ENCODE results near the gene NFKBIA. TPM values are rescaled to one million over a fixed set of nuclear protein-coding genes. Genes with fewer than 3 reads are reported as not detected.

The NFKBIA gene
- total RNA-seq, 4 donors from 2014 or later: 112 to 387 (median 295) TPM

- Histone ChIP-seq H3K36me3 (no peaks in the 10 kb centered on the region), H3K4me1 (peaks cover 0 to 7% of the 10 kb centered on the region in 2 donors), H3K9me3 (no peaks in the 10 kb centered on the region), H3K27me3 (no peaks in the 10 kb centered on the region), H3K4me3 (no peak overlapping the region), H3K27ac (no peak overlapping the region)
- intact Hi-C loops (cut with DNase I; ENCODE audit: low total_unique reads): no loop called here
- TF ChIP-seq POLR2A (IDR thresholded peaks at IDR 0.05): no peak
- TF ChIP-seq CTCF (IDR thresholded peaks at IDR 0.05): no peak
- peak in 1 of 2 donors; percentile 54 for DNase-seq
Observed at GRCh38 chr14:35369701-35370191, 34.8 kb downstream of the NFKBIA start.

GRCh38 chr14:35368583-35369392 lies 35.8 kb downstream of the NFKBIA start:
- no peak overlapping the region for H3K4me3 ChIP-seq
- H3K36me3 ChIP-seq: no peaks in the 10 kb centered on the region
- no peak for DNase-seq
- peaks cover 0 to 7% of the 10 kb centered on the region in 2 donors for H3K4me1 ChIP-seq
- no peaks in the 10 kb centered on the region for H3K9me3 ChIP-seq
- no peaks in the 10 kb centered on the region for H3K27me3 ChIP-seq
- H3K27ac ChIP-seq: no peak overlapping the region
- intact Hi-C loops (cut with DNase I; ENCODE audit: low total_unique reads): no loop called here
- TF ChIP-seq POLR2A (IDR thresholded peaks at IDR 0.05) (no peak), CTCF (IDR thresholded peaks at IDR 0.05) (no peak)

GRCh38 chr14:35368139-35368460 lies 36.4 kb downstream of the NFKBIA start:
- Histone ChIP-seq H3K4me3 (no peak overlapping the region), H3K27ac (no peak overlapping the region), H3K27me3 (no peaks in the 10 kb centered on the region), H3K9me3 (no peaks in the 10 kb centered on the region), H3K36me3 (no peaks in the 10 kb centered on the region), H3K4me1 (peaks cover 0 to 7% of the 10 kb centered on the region in 2 donors)
- intact Hi-C loops (cut with DNase I; ENCODE audit: low total_unique reads): no loop called here
- no peak for TF ChIP-seq POLR2A (IDR thresholded peaks at IDR 0.05)
- TF ChIP-seq CTCF (IDR thresholded peaks at IDR 0.05): no peak
- no peak for DNase-seq

GRCh38 chr14:35367056-35367372 lies 37.5 kb downstream of the NFKBIA start:
- Histone ChIP-seq H3K4me1 (peaks cover 0 to 7% of the 10 kb centered on the region in 2 donors), H3K36me3 (no peaks in the 10 kb centered on the region), H3K9me3 (no peaks in the 10 kb centered on the region), H3K4me3 (no peak overlapping the region), H3K27ac (no peak overlapping the region), H3K27me3 (no peaks in the 10 kb centered on the region)
- no peak for DNase-seq
- intact Hi-C loops (cut with DNase I; ENCODE audit: low total_unique reads): no loop called here
- TF ChIP-seq CTCF (IDR thresholded peaks at IDR 0.05) (no peak), POLR2A (IDR thresholded peaks at IDR 0.05) (no peak)

GRCh38 chr14:35366521-35366976 lies 38.0 kb downstream of the NFKBIA start:
- H3K27me3 ChIP-seq: no peaks in the 10 kb centered on the region
- DNase-seq: no peak
- no peaks in the 10 kb centered on the region for H3K9me3 ChIP-seq
- intact Hi-C loops (cut with DNase I; ENCODE audit: low total_unique reads): no loop called here
- peaks cover 0 to 7% of the 10 kb centered on the region in 2 donors for H3K4me1 ChIP-seq
- peak overlapping the region in 1 of 2 donors; percentile 83 for H3K27ac ChIP-seq
- H3K36me3 ChIP-seq: no peaks in the 10 kb centered on the region
- TF ChIP-seq POLR2A (IDR thresholded peaks at IDR 0.05) (no peak), CTCF (IDR thresholded peaks at IDR 0.05) (no peak)
- H3K4me3 ChIP-seq: no peak overlapping the region

Data from uterus (tissue), 4 donors.